ENCODE measurements around the gene CYBC1. TPM values are rescaled to one million over a fixed set of nuclear protein-coding genes. Genes with fewer than 3 reads are reported as not detected.
"Not testable (repeated sequence)": the region's sequence is repeated elsewhere in the genome, so short reads cannot be mapped to it uniquely, and the experiment has no call there.

CYBC1 gene
- total and polyA plus RNA-seq, 2 of the 8 experiments (the other 6 are each of a cell fraction or from before 2014, with no cell fraction given): 74.6 to 81.4 TPM

DNA sequence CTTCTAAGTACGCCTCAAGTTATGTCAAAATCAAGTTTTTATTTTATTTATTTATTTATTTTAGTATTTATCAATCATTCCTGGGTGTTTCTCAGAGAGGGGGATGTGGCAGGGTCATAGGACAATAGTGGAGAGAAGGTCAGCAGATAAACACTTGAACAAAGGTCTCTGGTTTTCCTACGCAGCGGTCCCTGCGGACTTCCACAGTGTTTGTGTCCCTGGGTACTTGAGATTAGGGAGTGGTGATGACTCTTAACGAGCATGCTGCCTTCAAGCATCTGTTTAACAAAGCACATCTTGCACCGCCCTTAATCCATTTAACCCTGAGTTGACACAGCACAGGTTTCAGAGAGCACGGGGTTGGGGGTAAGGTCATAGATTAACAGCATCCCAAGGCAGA lies 2.6 kb upstream of the CYBC1 start:
- H3K36me3 ChIP-seq (ENCODE audit: control insufficient read depth in 2 of 4, insufficient read depth in 4 of 4, low read length in 3 of 4); H3K14ac ChIP-seq (ENCODE audit: insufficient read length); FAIRE-seq; DNase-seq (ENCODE audit: low read depth in 1 of 2, low spot score in 2 of 2); H4K8ac ChIP-seq (ENCODE audit: extremely low read depth, insufficient read depth, low read length); H3K27ac ChIP-seq (ENCODE audit: low read depth, low read length); H3K9ac ChIP-seq (replicated peaks in 1 of 4; ENCODE audit: extremely low read depth in 1 of 4, low read depth in 3 of 4, low read length in 3 of 4); H3K56ac ChIP-seq (replicated peaks; ENCODE audit: insufficient read length, low read depth, low read length); H3K23me2 ChIP-seq (ENCODE audit: low read depth, low read length); H4K5ac ChIP-seq (ENCODE audit: insufficient read length, low read depth, low read length); H2AK5ac ChIP-seq (ENCODE audit: low read depth, low read length); H3K79me2 ChIP-seq (ENCODE audit: control insufficient read depth in 1 of 2, insufficient read depth in 2 of 2, low read length in 2 of 2); H3K4me2 ChIP-seq (ENCODE audit: insufficient read depth in 1 of 2, low read depth in 2 of 2, low read length in 2 of 2); H3K27me3 ChIP-seq (replicated peaks in 1 of 4; ENCODE audit: control insufficient read depth in 3 of 4, extremely low read depth in 1 of 4, insufficient read depth in 3 of 4, low read length in 3 of 4); H4K91ac ChIP-seq (replicated peaks; ENCODE audit: insufficient read length, low read length); CTCF ChIA-PET (ENCODE audit: partially characterized antibody); H2BK5ac ChIP-seq (ENCODE audit: low read depth, low read length); H2BK12ac ChIP-seq (ENCODE audit: low read depth, low read length); H3K23ac ChIP-seq (ENCODE audit: insufficient read length); H3K4me3 ChIP-seq (ENCODE audit: extremely low read depth in 1 of 4, insufficient read depth in 2 of 4, low read depth in 3 of 4, low read length in 4 of 4); H2BK120ac ChIP-seq (replicated peaks; ENCODE audit: low read depth, low read length); H2BK15ac ChIP-seq (ENCODE audit: low read length); H2BK20ac ChIP-seq (ENCODE audit: low read length); H4K20me1 ChIP-seq (replicated peaks in 1 of 2; ENCODE audit: control insufficient read depth in 1 of 2, insufficient read depth in 2 of 2, low read length in 2 of 2); H2AFZ ChIP-seq (ENCODE audit: low read length); H3K18ac ChIP-seq (ENCODE audit: extremely low read depth, low read length); H3K4ac ChIP-seq (replicated peaks; ENCODE audit: insufficient read length, low read depth, low read length); H3K79me1 ChIP-seq (ENCODE audit: low read depth, low read length): not testable (repeated sequence)
- Histone ChIP-seq H3K9me3 (ENCODE audit: insufficient read depth in 2 of 2, low read depth in 1 of 2, low read length in 1 of 2) (peaks cover 2 to 10% of the 10 kb centered on the region in 2 experiments; a peak in 3 of 4 replicates), H3K4me1 (replicated peaks in 1 of 4; ENCODE audit: control insufficient read depth in 3 of 4, insufficient read depth in 4 of 4, low read length in 3 of 4) (peaks cover 0 to 14% (median 5%) of the 10 kb centered on the region in 4 experiments; a peak in 6 of 7 replicates)
- 82% methylated on average over 7 of the region's 7 CpGs; no CpG with 5 or more reads in 1 of the 2 experiments for WGBS, 2 experiments (ENCODE audit: extremely low coverage in 1 of 2, insufficient coverage in 1 of 2, insufficient read length in 1 of 2, insufficient replicate concordance in 2 of 2, low coverage in 1 of 2, low lambda C conversion rate in 2 of 2, missing lambda C conversion rate in 1 of 2)
- POLR2A ChIA-PET (ENCODE audit: partially characterized antibody): interaction anchor here (0.7 kb wide), 1 partner anchor 284 kb away, joined by 3 read pairs; no protein-coding TSS in a partner anchor

All from H1 (cell line).